A673 (cell line): Measurements from ENCODE around the gene WDFY3. TPM values are rescaled to one million over a fixed set of nuclear protein-coding genes. Genes with fewer than 3 reads are reported as not detected.

Experiments used
- BruUV-seq: library from RNA; stranded (reverse); fragments of 400-500 nt; replicated peaks from 2 replicates; lab custom pipeline; 2021; lab: Mats Ljungman, UMichigan
- CTCF ChIA-PET: fragments of 300-600 bp; sonication (Branson Sonifier 250); formaldehyde crosslinking; loops from one replicate; lab custom pipeline; 2022; ENCODE audit warnings: antibody characterized with exemption; lab: Charles Lee
- POLR2A ChIA-PET: fragments of 300-600 bp; sonication (Branson Sonifier 250); formaldehyde crosslinking; loops from one replicate; lab custom pipeline; 2022; ENCODE audit warnings: antibody characterized with exemption; ENCODE audit not compliant: low non-redundant PET; lab: Charles Lee
- DNase-seq: peaks from one replicate; pipeline ENCODE4 v3.0.0-alpha.2; 2015; ENCODE audit warnings: low spot score
- H3K27ac ChIP-seq: fragments of 200-600 bp; sonication (generic); 2 replicates; pipeline ENCODE4 v1.5.1; 2016; ENCODE audit warnings: mixed run types, low read depth, mild to moderate bottlenecking, mixed read lengths, antibody characterized with exemption, low read length; ENCODE audit not compliant: poor library complexity, severe bottlenecking
- H3K27me3 ChIP-seq: fragments of 200-600 bp; sonication (generic); replicated peaks from 2 replicates; pipeline ENCODE4 v1.6.1; 2017; ENCODE audit warnings: mixed run types, low read depth, mild to moderate bottlenecking, mixed read lengths, antibody characterized with exemption, low read length; ENCODE audit not compliant: insufficient read depth, poor library complexity
- H3K36me3 ChIP-seq: fragments of 200-600 bp; sonication (generic); 2 replicates; pipeline ENCODE4 v1.6.1; 2016; ENCODE audit warnings: mixed run types, mild to moderate bottlenecking, mixed read lengths, antibody characterized with exemption, low read length; ENCODE audit not compliant: insufficient read depth, poor library complexity, severe bottlenecking
- H3K4me1 ChIP-seq: fragments of 200-600 bp; sonication (generic); 2 replicates; pipeline ENCODE4 v1.6.1; 2017; ENCODE audit warnings: mixed run types, mild to moderate bottlenecking, mixed read lengths, antibody characterized with exemption, low read length; ENCODE audit not compliant: insufficient read depth, poor library complexity, severe bottlenecking
- H3K4me3 ChIP-seq: fragments of 200-600 bp; sonication (generic); 2 replicates; pipeline ENCODE4 v1.5.1; 2016; ENCODE audit warnings: low read depth, mixed run types, mild to moderate bottlenecking, mixed read lengths, low read length; ENCODE audit not compliant: poor library complexity, severe bottlenecking
- H3K9me3 ChIP-seq: fragments of 200-600 bp; sonication (generic); 2 replicates; pipeline ENCODE4 v1.6.1; 2016; ENCODE audit warnings: mixed run types, low read depth, mild to moderate bottlenecking, mixed read lengths, antibody characterized with exemption, low read length; ENCODE audit not compliant: poor library complexity, severe bottlenecking
- EZH2 ChIP-seq: fragments of 200-600 bp; sonication (generic); IDR thresholded peaks from 2 replicates; pipeline ENCODE4 v1.6.1; 2017; ENCODE audit warnings: borderline replicate concordance, low read depth, mild to moderate bottlenecking, mixed read lengths, antibody characterized with exemption, low read length; ENCODE audit not compliant: poor library complexity, severe bottlenecking
- intact Hi-C: fragments of 100-400 bp; cut with micrococcal nuclease; formaldehyde crosslinking; loops from one replicate; pipeline ENCODE4 v1.10.0; 2022; ENCODE audit not compliant: unreplicated experiment
- total RNA-seq: library from RNA; stranded (reverse); gene quantifications from 2 replicates; pipeline ENCODE4 v1.2.3, GENCODE V29; 2021
- TF ChIP-seq, protein P1 (sequence below): fragments of 300-800, 200-600 bp; sonication (generic); conservative IDR thresholded peaks from 2 replicates; pipeline ENCODE4 v1.5.1; 2017; ENCODE audit warnings: low read depth, mild to moderate bottlenecking, antibody characterized with exemption, low read length, moderate library complexity, mixed read lengths

The WDFY3 gene
- total RNA-seq, 1 experiment from 2014 or later = 43.4 TPM

DNA sequence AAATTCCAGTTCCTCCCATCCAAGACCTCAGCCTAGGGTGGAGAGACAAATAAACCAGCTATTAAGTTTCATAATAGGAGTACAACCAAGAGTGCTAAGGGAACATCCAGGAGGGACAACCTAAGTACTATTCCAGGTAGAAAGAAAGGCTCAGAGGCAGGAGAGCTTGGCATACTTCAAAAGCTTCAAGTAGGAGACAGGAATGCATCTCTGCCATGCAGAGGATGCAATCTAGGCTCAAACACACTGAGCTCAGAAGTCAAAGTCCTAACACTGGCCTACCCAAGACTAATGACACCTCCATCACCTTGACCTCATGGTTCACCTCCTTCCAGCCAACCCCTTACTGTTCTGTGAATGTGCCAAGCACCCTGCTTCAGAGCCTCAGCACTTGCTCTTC lies 8.1 kb downstream of the WDFY3 start:
- no peak overlapping the region for H3K4me3 ChIP-seq
- H3K9me3 ChIP-seq = no peaks in the 10 kb centered on the region
- CTCF ChIA-PET = no interaction called here
- BruUV-seq = no TSS peak
- intact Hi-C loops = no loop called here
- no peak overlapping the region for H3K27ac ChIP-seq
- POLR2A ChIA-PET = no interaction called here
- peaks cover 18% of the 10 kb centered on the region for H3K4me1 ChIP-seq
- TF ChIP-seq, protein P1, sequence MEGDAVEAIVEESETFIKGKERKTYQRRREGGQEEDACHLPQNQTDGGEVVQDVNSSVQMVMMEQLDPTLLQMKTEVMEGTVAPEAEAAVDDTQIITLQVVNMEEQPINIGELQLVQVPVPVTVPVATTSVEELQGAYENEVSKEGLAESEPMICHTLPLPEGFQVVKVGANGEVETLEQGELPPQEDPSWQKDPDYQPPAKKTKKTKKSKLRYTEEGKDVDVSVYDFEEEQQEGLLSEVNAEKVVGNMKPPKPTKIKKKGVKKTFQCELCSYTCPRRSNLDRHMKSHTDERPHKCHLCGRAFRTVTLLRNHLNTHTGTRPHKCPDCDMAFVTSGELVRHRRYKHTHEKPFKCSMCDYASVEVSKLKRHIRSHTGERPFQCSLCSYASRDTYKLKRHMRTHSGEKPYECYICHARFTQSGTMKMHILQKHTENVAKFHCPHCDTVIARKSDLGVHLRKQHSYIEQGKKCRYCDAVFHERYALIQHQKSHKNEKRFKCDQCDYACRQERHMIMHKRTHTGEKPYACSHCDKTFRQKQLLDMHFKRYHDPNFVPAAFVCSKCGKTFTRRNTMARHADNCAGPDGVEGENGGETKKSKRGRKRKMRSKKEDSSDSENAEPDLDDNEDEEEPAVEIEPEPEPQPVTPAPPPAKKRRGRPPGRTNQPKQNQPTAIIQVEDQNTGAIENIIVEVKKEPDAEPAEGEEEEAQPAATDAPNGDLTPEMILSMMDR = no peak
- TF ChIP-seq EZH2 = no peak
- no peak for DNase-seq
- no peaks in the 10 kb centered on the region for H3K36me3 ChIP-seq
- no peaks in the 10 kb centered on the region for H3K27me3 ChIP-seq

DNA sequence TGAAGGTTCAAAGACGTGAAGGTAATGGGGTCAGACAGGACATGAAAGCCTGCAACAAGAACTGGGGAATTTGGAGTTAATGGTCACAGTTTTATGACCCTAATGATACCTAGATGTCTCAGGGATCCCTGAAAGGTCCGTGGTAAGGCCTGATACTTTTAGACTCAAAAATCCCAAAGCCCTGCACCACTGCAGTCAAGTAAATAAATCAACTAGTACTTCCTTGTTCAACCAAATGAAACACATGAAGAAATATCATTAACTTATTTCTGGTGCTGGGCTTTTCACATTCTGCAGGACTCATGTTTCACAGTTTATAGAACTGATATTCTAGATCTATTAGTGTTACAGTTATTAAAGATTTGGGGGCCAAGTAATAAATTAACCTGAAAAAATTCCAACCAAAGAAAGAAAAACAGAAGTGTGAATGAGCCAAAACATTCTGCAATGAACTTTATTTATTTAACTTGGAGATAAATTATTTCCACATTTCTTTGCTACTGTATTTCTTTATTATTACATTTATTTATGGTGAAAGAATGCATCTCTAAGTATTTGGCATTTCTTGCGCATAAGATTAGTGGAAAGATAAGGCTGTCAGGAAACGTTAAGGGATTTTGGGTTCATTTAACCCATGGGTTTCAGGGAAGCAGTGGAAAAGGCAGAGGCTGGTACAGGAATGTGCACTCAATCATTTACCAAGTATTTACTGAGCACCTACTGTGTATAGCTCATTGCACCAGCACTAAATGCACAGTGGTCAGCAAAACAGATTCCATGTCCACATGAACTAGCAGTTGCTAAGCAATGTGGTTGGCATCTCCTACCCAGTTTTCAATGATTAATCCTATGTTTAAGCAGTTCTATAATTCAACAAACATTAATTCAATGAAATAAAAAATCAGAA lies 8.7 kb downstream of the WDFY3 start:
- Histone ChIP-seq H3K27ac (no peak overlapping the region), H3K27me3 (no peaks in the 10 kb centered on the region), H3K9me3 (no peaks in the 10 kb centered on the region), H3K4me3 (no peak overlapping the region), H3K4me1 (peaks cover 18% of the 10 kb centered on the region), H3K36me3 (no peaks in the 10 kb centered on the region)
- TF ChIP-seq EZH2 = no peak
- TF ChIP-seq, protein P1 = no peak
- CTCF ChIA-PET = no interaction called here
- no peak for DNase-seq
- BruUV-seq = no TSS peak
- intact Hi-C loops = no loop called here
- POLR2A ChIA-PET = no interaction called here

DNA sequence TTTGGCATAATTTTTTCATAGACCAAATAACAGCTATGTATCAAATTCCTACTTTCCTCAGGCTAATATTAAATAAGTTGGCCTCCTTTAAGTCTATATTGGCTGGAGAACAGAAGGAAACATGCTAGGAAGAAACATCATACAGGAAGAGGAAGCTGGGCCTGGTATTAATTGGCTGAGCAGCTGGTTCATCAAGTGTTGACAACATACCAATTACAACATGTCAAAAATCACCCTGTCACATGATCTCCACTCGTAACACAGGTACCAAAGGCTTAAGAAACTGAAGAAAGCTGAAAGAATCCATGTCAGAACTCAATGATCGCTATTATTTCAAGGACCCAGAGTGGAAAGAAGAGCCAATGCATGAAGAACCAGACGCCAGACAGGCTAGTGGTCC lies 10.5 kb downstream of the WDFY3 start:
- no peak for DNase-seq
- no peak overlapping the region for H3K27ac ChIP-seq
- BruUV-seq = no TSS peak
- intact Hi-C loops = no loop called here
- TF ChIP-seq, protein P1 = no peak
- TF ChIP-seq EZH2 = no peak
- no peak overlapping the region for H3K4me3 ChIP-seq
- POLR2A ChIA-PET = no interaction called here
- H3K4me1 ChIP-seq = peaks cover 11% of the 10 kb centered on the region
- H3K36me3 ChIP-seq = no peaks in the 10 kb centered on the region
- H3K27me3 ChIP-seq = no peaks in the 10 kb centered on the region
- CTCF ChIA-PET = no interaction called here
- H3K9me3 ChIP-seq = no peaks in the 10 kb centered on the region
